SIG-M5 (cell line): ENCODE results near the gene MAPT.
"Not testable (repeated sequence)": the region's sequence is repeated elsewhere in the genome, so short reads cannot be mapped to it uniquely, and the experiment has no call there.

Experiments used
- DNase-seq: peaks from one replicate; lab custom pipeline; 2025; lab: John Stamatoyannopoulos, UW

Gene MAPT

GRCh38 chr17:45992904-45993303 is 98.5 kb downstream of the MAPT start:
- DNase-seq = no peak

GRCh38 chr17:45993962-45994627 is 99.7 kb downstream of the MAPT start:
- no peak for DNase-seq

- DNase-seq = no peak
Measured at GRCh38 chr17:45994987-45995386, 100.6 kb downstream of the MAPT start.

GRCh38 chr17:45995627-45996270 is 101.4 kb downstream of the MAPT start:
- no peak for DNase-seq

GRCh38 chr17:45996282-45996937 is 102.1 kb downstream of the MAPT start:
- DNase-seq = no peak

GRCh38 chr17:45997166-45997565 is 102.8 kb downstream of the MAPT start:
- no peak for DNase-seq

GRCh38 chr17:45997624-45998023 is 103.3 kb downstream of the MAPT start:
- no peak for DNase-seq

GRCh38 chr17:45998987-45999899 is 104.9 kb downstream of the MAPT start, which contains the start of gene STH:
Gene STH (plus strand): TSS chr17:45999250. CDS start chr17:45999280, 30 bp downstream.
- DNase-seq = no peak

- DNase-seq = no peak
Measured at GRCh38 chr17:45999900-46000290, 105.5 kb downstream of the MAPT start.

- no peak for DNase-seq
Measured at GRCh38 chr17:46000292-46000691, 105.9 kb downstream of the MAPT start.

GRCh38 chr17:46000757-46001156 is 106.4 kb downstream of the MAPT start:
- DNase-seq = no peak

- no peak for DNase-seq
Measured at GRCh38 chr17:46001390-46002310, 107.3 kb downstream of the MAPT start.

GRCh38 chr17:46002311-46002972 is 108.1 kb downstream of the MAPT start:
- DNase-seq = no peak

GRCh38 chr17:46002973-46003316 is 108.6 kb downstream of the MAPT start:
- DNase-seq = no peak

- no peak for DNase-seq
Measured at GRCh38 chr17:46003907-46004748, 109.8 kb downstream of the MAPT start.

- DNase-seq = not testable (repeated sequence)
Measured at GRCh38 chr17:46006082-46006481, 111.7 kb downstream of the MAPT start.

GRCh38 chr17:46007461-46007965 is 113.2 kb downstream of the MAPT start:
- DNase-seq = no peak

- no peak for DNase-seq
Measured at GRCh38 chr17:46008591-46008990, 114.2 kb downstream of the MAPT start.
